GM06990 (cell line): ENCODE measurements around the gene TPST1.
"Not testable (repeated sequence)": the region's sequence is repeated elsewhere in the genome, so short reads cannot be mapped to it uniquely, and the experiment has no call there.

ENCODE experiments used
- DNase-seq: peaks from one replicate; pipeline ENCODE4 v3.0.0-alpha.2; 2011; ENCODE audit not compliant: insufficient read length; ENCODE audit errors: extremely low read depth
- H3K27me3 ChIP-seq: replicated peaks from 2 replicates; pipeline ENCODE4 v1.6.0; 2011; ENCODE audit warnings: low read length; ENCODE audit not compliant: control insufficient read depth, insufficient read depth
- H3K36me3 ChIP-seq: 2 replicates; pipeline ENCODE4 v1.5.1; 2011; ENCODE audit warnings: low read length; ENCODE audit not compliant: control insufficient read depth, insufficient read depth
- H3K4me3 ChIP-seq: replicated peaks from 2 replicates; pipeline ENCODE4 v1.5.1; 2011; ENCODE audit warnings: low read depth, mild to moderate bottlenecking, control low read depth, low read length
- CTCF ChIP-seq: IDR thresholded peaks from 2 replicates; pipeline ENCODE4 v1.5.1; 2011; ENCODE audit warnings: low read length, control low read depth, mild to moderate bottlenecking, inconsistent platforms; ENCODE audit not compliant: insufficient read depth, poor library complexity, severe bottlenecking

The TPST1 gene

GRCh38 chr7:66219805-66220204 lies 14.7 kb downstream of the TPST1 start:
- no peak overlapping the region for H3K4me3 ChIP-seq
- no peaks in the 10 kb centered on the region for H3K27me3 ChIP-seq
- no peak for TF ChIP-seq CTCF
- DNase-seq, result no peak
- no peaks in the 10 kb centered on the region for H3K36me3 ChIP-seq

GRCh38 chr7:66221442-66221841 lies 16.3 kb downstream of the TPST1 start:
- TF ChIP-seq CTCF, result no peak
- DNase-seq, result no peak
- H3K4me3 ChIP-seq, result no peak overlapping the region
- no peaks in the 10 kb centered on the region for H3K27me3 ChIP-seq
- no peaks in the 10 kb centered on the region for H3K36me3 ChIP-seq

- no peaks in the 10 kb centered on the region for H3K36me3 ChIP-seq
- TF ChIP-seq CTCF, result no peak
- no peaks in the 10 kb centered on the region for H3K27me3 ChIP-seq
- no peak overlapping the region for H3K4me3 ChIP-seq
- DNase-seq, result no peak
Measured at GRCh38 chr7:66227808-66228207, 22.7 kb downstream of the TPST1 start.

- H3K27me3 ChIP-seq, H3K36me3 ChIP-seq, H3K4me3 ChIP-seq, DNase-seq: not testable (repeated sequence)
Measured at GRCh38 chr7:66231326-66232216, 26.4 kb downstream of the TPST1 start.

- TF ChIP-seq CTCF, result no peak
- no peak for DNase-seq
Measured at GRCh38 chr7:66233638-66234037, 28.5 kb downstream of the TPST1 start.

GRCh38 chr7:66236713-66237303 lies 31.7 kb downstream of the TPST1 start:
- TF ChIP-seq CTCF, result no peak
- Histone ChIP-seq H3K27me3 (no peaks in the 10 kb centered on the region), H3K4me3 (no peak overlapping the region), H3K36me3 (no peaks in the 10 kb centered on the region)
- DNase-seq, result no peak

More at GRCh38 chr7:66233638-66234037, 28.5 kb downstream of the TPST1 start:
- H3K27me3 ChIP-seq, result no peaks in the 10 kb centered on the region
- H3K36me3 ChIP-seq, result no peaks in the 10 kb centered on the region
- no peak overlapping the region for H3K4me3 ChIP-seq
